Nephron progenitor cell (in vitro differentiated cells): ENCODE measurements around the gene USP20.

Source experiments
- DNase-seq: peaks from one replicate; pipeline ENCODE4 v3.0.0; 2021
- H3K27ac Mint-ChIP-seq: 2 replicates; pipeline ENCODE4 v1.8.0; 2021; ENCODE audit warnings: mild to moderate bottlenecking, moderate library complexity, mixed read lengths
- H3K27me3 Mint-ChIP-seq: 2 replicates; pipeline ENCODE4 v1.8.0; 2021; ENCODE audit warnings: mild to moderate bottlenecking, low read depth, mixed read lengths; ENCODE audit not compliant: poor library complexity
- H3K36me3 Mint-ChIP-seq: 2 replicates; pipeline ENCODE4 v1.8.0; 2021; ENCODE audit warnings: low read depth, mixed read lengths
- H3K4me1 Mint-ChIP-seq: 2 replicates; pipeline ENCODE4 v1.8.0; 2021; ENCODE audit warnings: mixed read lengths
- H3K4me3 Mint-ChIP-seq: 2 replicates; pipeline ENCODE4 v1.8.0; 2021; ENCODE audit warnings: mild to moderate bottlenecking, moderate library complexity, mixed read lengths
- H3K9me3 Mint-ChIP-seq: 2 replicates; pipeline ENCODE4 v1.8.0; 2021; ENCODE audit warnings: mild to moderate bottlenecking, moderate library complexity, mixed read lengths
- CTCF ChIP-seq: fragments of 200-600 bp; sonication (generic); IDR thresholded peaks from 2 replicates; pipeline ENCODE4 v1.5.0; 2021; ENCODE audit warnings: antibody characterized with exemption

The USP20 gene

GRCh38 chr9:129894120-129894823 lies 59.0 kb downstream of the USP20 start:
- H3K27me3 Mint-ChIP-seq: peaks cover 6% of the 10 kb centered on the region
- TF ChIP-seq CTCF: no peak
- H3K36me3 Mint-ChIP-seq: peaks cover 65% of the 10 kb centered on the region
- H3K4me3 Mint-ChIP-seq: no peak overlapping the region
- no peak for DNase-seq
- H3K27ac Mint-ChIP-seq: no peak overlapping the region
- peaks cover 44% of the 10 kb centered on the region for H3K4me1 Mint-ChIP-seq
- no peaks in the 10 kb centered on the region for H3K9me3 Mint-ChIP-seq

GRCh38 chr9:129895376-129896268 lies 60.4 kb downstream of the USP20 start:
- Mint-ChIP-seq H3K27ac (peak overlapping the region; percentile 59), H3K36me3 (peaks cover 66% of the 10 kb centered on the region), H3K9me3 (no peaks in the 10 kb centered on the region), H3K4me1 (peaks cover 35% of the 10 kb centered on the region), H3K4me3 (no peak overlapping the region), H3K27me3 (peaks cover 3% of the 10 kb centered on the region)
- no peak for TF ChIP-seq CTCF
- no peak for DNase-seq

- peaks cover 75% of the 10 kb centered on the region for H3K36me3 Mint-ChIP-seq
- H3K4me1 Mint-ChIP-seq: peaks cover 22% of the 10 kb centered on the region
- TF ChIP-seq CTCF: no peak
- H3K27me3 Mint-ChIP-seq: no peaks in the 10 kb centered on the region
- H3K27ac Mint-ChIP-seq: no peak overlapping the region
- H3K9me3 Mint-ChIP-seq: no peaks in the 10 kb centered on the region
- DNase-seq: no peak
- H3K4me3 Mint-ChIP-seq: no peak overlapping the region
Observed at GRCh38 chr9:129897263-129897662, 62.0 kb downstream of the USP20 start.

GRCh38 chr9:129898185-129898584 lies 62.9 kb downstream of the USP20 start:
- peaks cover 13% of the 10 kb centered on the region for H3K4me1 Mint-ChIP-seq
- no peak for TF ChIP-seq CTCF
- no peaks in the 10 kb centered on the region for H3K27me3 Mint-ChIP-seq
- peak overlapping the region; percentile 96 for H3K27ac Mint-ChIP-seq
- peaks cover 78% of the 10 kb centered on the region for H3K36me3 Mint-ChIP-seq
- H3K9me3 Mint-ChIP-seq: no peaks in the 10 kb centered on the region
- no peak for DNase-seq
- no peak overlapping the region for H3K4me3 Mint-ChIP-seq

- no peak for TF ChIP-seq CTCF
- DNase-seq: no peak
- no peak overlapping the region for H3K4me3 Mint-ChIP-seq
- H3K27ac Mint-ChIP-seq: peak overlapping the region; percentile 51
- no peaks in the 10 kb centered on the region for H3K27me3 Mint-ChIP-seq
- H3K9me3 Mint-ChIP-seq: no peaks in the 10 kb centered on the region
- H3K36me3 Mint-ChIP-seq: peaks cover 79% of the 10 kb centered on the region
- peaks cover 13% of the 10 kb centered on the region for H3K4me1 Mint-ChIP-seq
Observed at GRCh38 chr9:129899620-129900019, 64.4 kb downstream of the USP20 start.
